Dendritic cell treated with granulocyte-macrophage colony-stimulating factor and Interleukin-4, amounts not matched to agents 40 ng/mL and 50 ng/mL, for 4 days (primary cell): Measurements from ENCODE around the gene APMAP.

ENCODE experiments used
- H3K27ac Mint-ChIP-seq: one replicate; pipeline ENCODE4 v1.8.0; 2022; ENCODE audit warnings: mild to moderate bottlenecking, mixed read lengths
- H3K27me3 Mint-ChIP-seq: one replicate; pipeline ENCODE4 v1.8.0; 2022; ENCODE audit warnings: mild to moderate bottlenecking, mixed read lengths
- H3K36me3 Mint-ChIP-seq: one replicate; pipeline ENCODE4 v1.8.0; 2022; ENCODE audit warnings: low read depth, mixed read lengths
- H3K4me1 Mint-ChIP-seq: one replicate; pipeline ENCODE4 v1.8.0; 2022; ENCODE audit warnings: low read depth, mixed read lengths
- H3K4me3 Mint-ChIP-seq: one replicate; pipeline ENCODE4 v1.8.0; 2022; ENCODE audit warnings: mild to moderate bottlenecking, moderate library complexity, mixed read lengths
- H3K9me3 Mint-ChIP-seq: one replicate; pipeline ENCODE4 v1.8.0; 2022; ENCODE audit warnings: mixed read lengths
- intact Hi-C: fragments of 100-400 bp; cut with micrococcal nuclease; formaldehyde crosslinking; loops from one replicate; pipeline ENCODE4 v1.15.0; 2022

APMAP gene

GRCh38 chr20:24992487-24993205, at the start of gene APMAP:
APMAP (minus strand) TSS chr20:24992751; CDS start chr20:24992688, 63 bp downstream.
- Mint-ChIP-seq H3K27ac (peak within 1 kb of the TSS; percentile 95), H3K36me3 (peaks cover 44% of the 10 kb centered on the region), H3K27me3 (peaks cover 3% of the 10 kb centered on the region), H3K4me1 (peaks cover 63% of the 10 kb centered on the region), H3K4me3 (peak within 1 kb of the TSS; percentile 98), H3K9me3 (no peaks in the 10 kb centered on the region)
- intact Hi-C loops = loop anchor here (2.0 to 10.0 kb wide), 6 partner anchors 40 to 705 kb away; partner anchors contain the start of genes ENTPD6, NANP and ZNF337

- Mint-ChIP-seq H3K36me3 (peaks cover 34% of the 10 kb centered on the region), H3K4me1 (peaks cover 46% of the 10 kb centered on the region), H3K27me3 (no peaks in the 10 kb centered on the region), H3K4me3 (no peak overlapping the region), H3K27ac (peak overlapping the region; percentile 84), H3K9me3 (no peaks in the 10 kb centered on the region)
- intact Hi-C loops = no loop called here
Measured at GRCh38 chr20:25041813-25042530, 49.4 kb upstream of the APMAP start.

GRCh38 chr20:25040438-25040831, 47.9 kb upstream of the APMAP start:
- no peaks in the 10 kb centered on the region for H3K9me3 Mint-ChIP-seq
- peaks cover 19% of the 10 kb centered on the region for H3K36me3 Mint-ChIP-seq
- H3K4me1 Mint-ChIP-seq = peaks cover 58% of the 10 kb centered on the region
- no peaks in the 10 kb centered on the region for H3K27me3 Mint-ChIP-seq
- H3K4me3 Mint-ChIP-seq = no peak overlapping the region
- intact Hi-C loops = no loop called here
- no peak overlapping the region for H3K27ac Mint-ChIP-seq

- Mint-ChIP-seq H3K27ac (no peak overlapping the region), H3K9me3 (no peaks in the 10 kb centered on the region), H3K4me3 (no peak overlapping the region), H3K4me1 (peaks cover 58% of the 10 kb centered on the region), H3K27me3 (no peaks in the 10 kb centered on the region), H3K36me3 (peaks cover 18% of the 10 kb centered on the region)
- intact Hi-C loops = no loop called here
Measured at GRCh38 chr20:25039697-25040437, 47.3 kb upstream of the APMAP start.

GRCh38 chr20:25038591-25039015, 46.1 kb upstream of the APMAP start:
- Mint-ChIP-seq H3K36me3 (peaks cover 18% of the 10 kb centered on the region), H3K27me3 (no peaks in the 10 kb centered on the region), H3K4me1 (peaks cover 57% of the 10 kb centered on the region), H3K4me3 (no peak overlapping the region), H3K9me3 (no peaks in the 10 kb centered on the region), H3K27ac (no peak overlapping the region)
- intact Hi-C loops = no loop called here

GRCh38 chr20:25038103-25038410, 45.5 kb upstream of the APMAP start:
- no peaks in the 10 kb centered on the region for H3K27me3 Mint-ChIP-seq
- H3K4me3 Mint-ChIP-seq = no peak overlapping the region
- intact Hi-C loops = no loop called here
- no peaks in the 10 kb centered on the region for H3K9me3 Mint-ChIP-seq
- H3K4me1 Mint-ChIP-seq = peaks cover 52% of the 10 kb centered on the region
- H3K36me3 Mint-ChIP-seq = peaks cover 18% of the 10 kb centered on the region
- H3K27ac Mint-ChIP-seq = no peak overlapping the region

- Mint-ChIP-seq H3K9me3 (no peaks in the 10 kb centered on the region), H3K27ac (no peak overlapping the region), H3K27me3 (no peaks in the 10 kb centered on the region), H3K4me1 (peaks cover 46% of the 10 kb centered on the region), H3K36me3 (peaks cover 23% of the 10 kb centered on the region), H3K4me3 (no peak overlapping the region)
- intact Hi-C loops = no loop called here
Measured at GRCh38 chr20:25037288-25038102, 44.9 kb upstream of the APMAP start.

GRCh38 chr20:25036331-25036936, 43.9 kb upstream of the APMAP start:
- no peaks in the 10 kb centered on the region for H3K9me3 Mint-ChIP-seq
- peaks cover 37% of the 10 kb centered on the region for H3K4me1 Mint-ChIP-seq
- intact Hi-C loops = no loop called here
- no peak overlapping the region for H3K4me3 Mint-ChIP-seq
- H3K27ac Mint-ChIP-seq = peak overlapping the region; percentile 23
- H3K36me3 Mint-ChIP-seq = peaks cover 30% of the 10 kb centered on the region
- H3K27me3 Mint-ChIP-seq = no peaks in the 10 kb centered on the region

GRCh38 chr20:25035921-25036320, 43.4 kb upstream of the APMAP start:
- Mint-ChIP-seq H3K4me1 (peaks cover 37% of the 10 kb centered on the region), H3K27me3 (no peaks in the 10 kb centered on the region), H3K36me3 (peaks cover 30% of the 10 kb centered on the region), H3K27ac (peak overlapping the region; percentile 23), H3K4me3 (no peak overlapping the region), H3K9me3 (no peaks in the 10 kb centered on the region)
- intact Hi-C loops = no loop called here

GRCh38 chr20:25033924-25034300, 41.4 kb upstream of the APMAP start:
- Mint-ChIP-seq H3K9me3 (no peaks in the 10 kb centered on the region), H3K36me3 (peaks cover 36% of the 10 kb centered on the region), H3K4me1 (peaks cover 36% of the 10 kb centered on the region), H3K27me3 (no peaks in the 10 kb centered on the region), H3K27ac (no peak overlapping the region), H3K4me3 (no peak overlapping the region)
- intact Hi-C loops = no loop called here

- peaks cover 38% of the 10 kb centered on the region for H3K36me3 Mint-ChIP-seq
- H3K9me3 Mint-ChIP-seq = no peaks in the 10 kb centered on the region
- H3K4me1 Mint-ChIP-seq = peaks cover 31% of the 10 kb centered on the region
- H3K27ac Mint-ChIP-seq = no peak overlapping the region
- no peak overlapping the region for H3K4me3 Mint-ChIP-seq
- no peaks in the 10 kb centered on the region for H3K27me3 Mint-ChIP-seq
- intact Hi-C loops = no loop called here
Measured at GRCh38 chr20:25033265-25033923, 40.8 kb upstream of the APMAP start.

GRCh38 chr20:25032478-25033264, 40.1 kb upstream of the APMAP start:
- peaks cover 37% of the 10 kb centered on the region for H3K36me3 Mint-ChIP-seq
- H3K27ac Mint-ChIP-seq = no peak overlapping the region
- intact Hi-C loops = no loop called here
- H3K4me3 Mint-ChIP-seq = no peak overlapping the region
- H3K4me1 Mint-ChIP-seq = peaks cover 25% of the 10 kb centered on the region
- no peaks in the 10 kb centered on the region for H3K27me3 Mint-ChIP-seq
- H3K9me3 Mint-ChIP-seq = no peaks in the 10 kb centered on the region
